Measurements from ENCODE around the gene VWA5B1.

The VWA5B1 gene

DNA sequence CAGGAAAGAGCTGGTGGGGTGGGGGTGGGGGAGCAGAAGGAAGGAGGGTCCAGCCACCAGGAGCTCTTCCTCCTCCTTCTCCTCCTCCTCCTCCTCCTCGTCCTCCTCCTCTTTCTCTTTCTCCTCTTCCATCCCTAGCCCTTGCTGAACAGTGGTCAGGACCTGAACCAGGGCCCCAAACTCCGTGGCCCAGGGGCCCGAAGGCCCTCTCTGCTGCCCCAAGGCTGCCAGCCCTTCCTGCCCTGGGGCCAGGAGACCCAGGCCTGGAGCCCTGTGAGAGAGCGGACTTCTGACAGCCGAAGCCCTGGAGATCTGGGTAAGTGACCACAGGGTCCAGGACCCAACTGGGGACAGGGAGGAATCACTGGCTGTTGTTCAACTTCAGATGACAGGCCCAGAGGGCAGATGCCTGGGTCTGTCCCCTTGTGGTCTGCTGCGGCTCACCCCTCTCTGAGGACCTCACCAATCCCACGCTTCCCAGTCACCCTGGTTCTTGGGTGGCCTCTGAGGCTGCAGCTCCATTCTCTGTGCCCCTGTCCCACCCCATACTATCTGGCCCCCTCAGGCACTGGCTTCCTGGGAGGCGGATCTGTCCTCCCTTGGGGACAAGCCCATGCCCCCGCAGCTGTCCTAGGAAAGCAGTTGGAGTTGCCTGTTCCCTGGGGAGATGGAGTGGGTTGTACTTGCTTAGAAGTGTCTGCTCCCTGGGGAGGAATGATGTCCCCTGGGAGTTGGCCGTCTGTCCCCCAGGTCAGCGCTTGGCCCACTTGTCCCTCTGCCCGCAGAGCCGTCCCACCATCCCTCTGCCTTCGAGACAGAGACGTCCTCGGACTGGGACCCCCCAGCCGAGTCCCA lies 51.8 kb downstream of the VWA5B1 start:
- H3K4me3 ChIP-seq (ENCODE audit: low read length), result no peak overlapping the region
- no peak for DNase-seq (ENCODE audit: low read depth)
- TF ChIP-seq, protein P1, sequence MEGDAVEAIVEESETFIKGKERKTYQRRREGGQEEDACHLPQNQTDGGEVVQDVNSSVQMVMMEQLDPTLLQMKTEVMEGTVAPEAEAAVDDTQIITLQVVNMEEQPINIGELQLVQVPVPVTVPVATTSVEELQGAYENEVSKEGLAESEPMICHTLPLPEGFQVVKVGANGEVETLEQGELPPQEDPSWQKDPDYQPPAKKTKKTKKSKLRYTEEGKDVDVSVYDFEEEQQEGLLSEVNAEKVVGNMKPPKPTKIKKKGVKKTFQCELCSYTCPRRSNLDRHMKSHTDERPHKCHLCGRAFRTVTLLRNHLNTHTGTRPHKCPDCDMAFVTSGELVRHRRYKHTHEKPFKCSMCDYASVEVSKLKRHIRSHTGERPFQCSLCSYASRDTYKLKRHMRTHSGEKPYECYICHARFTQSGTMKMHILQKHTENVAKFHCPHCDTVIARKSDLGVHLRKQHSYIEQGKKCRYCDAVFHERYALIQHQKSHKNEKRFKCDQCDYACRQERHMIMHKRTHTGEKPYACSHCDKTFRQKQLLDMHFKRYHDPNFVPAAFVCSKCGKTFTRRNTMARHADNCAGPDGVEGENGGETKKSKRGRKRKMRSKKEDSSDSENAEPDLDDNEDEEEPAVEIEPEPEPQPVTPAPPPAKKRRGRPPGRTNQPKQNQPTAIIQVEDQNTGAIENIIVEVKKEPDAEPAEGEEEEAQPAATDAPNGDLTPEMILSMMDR (conservative IDR thresholded peaks at IDR 0.05; ENCODE audit: low read length), result no peak

DNA sequence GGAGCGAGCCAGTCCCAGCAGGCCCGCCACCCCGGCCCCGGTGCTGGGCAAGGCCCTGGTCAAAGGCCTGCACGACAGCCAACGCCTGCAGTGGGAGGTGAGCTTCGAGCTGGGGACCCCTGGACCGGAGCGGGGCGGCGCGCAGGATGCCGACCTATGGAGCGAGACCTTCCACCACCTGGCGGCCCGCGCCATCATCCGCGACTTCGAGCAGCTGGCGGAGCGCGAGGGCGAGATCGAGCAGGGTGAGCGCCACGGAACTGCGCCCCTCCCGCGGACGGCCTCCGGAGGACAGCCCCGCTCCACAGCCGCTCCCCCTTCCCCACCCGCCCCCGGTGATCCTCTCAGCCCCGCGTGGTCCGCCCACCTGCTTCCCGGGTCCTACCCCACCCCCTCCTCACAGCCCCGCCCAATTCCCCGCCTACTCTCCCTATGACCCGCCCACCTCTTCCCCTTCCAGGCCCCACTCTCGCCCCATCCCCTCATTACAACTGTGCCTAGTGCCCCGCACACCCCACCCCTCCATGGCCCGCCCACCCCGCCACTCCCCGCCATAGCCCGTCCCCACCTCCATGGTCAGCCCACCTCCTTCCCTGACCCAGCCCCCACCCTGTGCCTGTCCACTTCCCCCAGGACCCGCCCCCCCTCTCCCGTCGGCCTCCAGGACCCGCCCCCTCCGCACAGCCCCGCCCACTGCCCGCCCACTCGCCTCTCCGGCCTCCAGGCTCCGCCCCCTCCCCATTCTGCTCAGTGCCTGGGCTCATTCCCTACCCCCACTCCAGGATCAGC lies 52.7 kb downstream of the VWA5B1 start:
- DNase-seq (ENCODE audit: low read depth), result no peak
- TF ChIP-seq, protein P1 (conservative IDR thresholded peaks at IDR 0.05; ENCODE audit: low read length), result no peak
- no peak overlapping the region for H3K4me3 ChIP-seq (ENCODE audit: low read length)

DNA sequence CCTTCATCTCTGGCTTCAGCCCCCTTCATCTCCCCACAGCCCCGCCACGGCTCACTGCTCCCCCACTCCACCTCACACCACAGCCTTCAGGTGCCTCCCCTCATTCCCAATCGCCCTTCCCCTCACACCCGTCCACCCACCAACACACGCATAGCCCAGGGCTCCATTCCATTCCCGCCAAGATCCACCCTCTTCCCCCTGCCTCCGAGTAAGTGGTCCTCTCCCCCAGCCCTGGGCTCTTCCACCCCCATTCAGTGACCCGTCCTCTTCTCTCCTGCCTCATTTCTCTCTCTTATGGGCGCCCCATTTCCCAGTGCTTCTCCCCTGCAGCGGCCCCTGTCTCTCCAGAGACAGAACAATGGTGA lies 53.2 kb downstream of the VWA5B1 start:
- no peak for DNase-seq (ENCODE audit: low read depth)
- H3K4me3 ChIP-seq (ENCODE audit: low read length), result no peak overlapping the region
- TF ChIP-seq, protein P1 (conservative IDR thresholded peaks at IDR 0.05; ENCODE audit: low read length), result no peak

DNA sequence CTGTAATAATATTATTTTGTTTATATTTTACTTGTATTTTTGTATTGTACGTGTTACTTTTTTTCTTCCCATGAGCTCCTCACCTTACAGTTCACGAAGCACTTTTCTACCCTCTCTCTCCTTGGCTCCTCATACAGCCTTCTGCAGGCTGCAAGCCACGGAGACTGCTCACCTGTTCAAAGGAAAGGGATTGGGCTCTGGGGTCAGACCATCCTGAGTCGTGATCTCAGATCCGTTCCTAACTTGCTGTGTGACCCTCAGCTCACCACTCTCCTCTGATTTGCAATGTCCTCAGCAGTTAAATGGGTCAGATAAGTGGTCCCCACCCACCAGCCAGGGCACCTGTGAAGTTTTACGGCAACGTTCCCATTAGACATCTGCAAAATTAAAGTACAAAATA lies 54.1 kb downstream of the VWA5B1 start:
- TF ChIP-seq, protein P1 (conservative IDR thresholded peaks at IDR 0.05; ENCODE audit: low read length), result no peak
- H3K4me3 ChIP-seq (ENCODE audit: low read length), result no peak overlapping the region
- DNase-seq (ENCODE audit: low read depth), result no peak

DNA sequence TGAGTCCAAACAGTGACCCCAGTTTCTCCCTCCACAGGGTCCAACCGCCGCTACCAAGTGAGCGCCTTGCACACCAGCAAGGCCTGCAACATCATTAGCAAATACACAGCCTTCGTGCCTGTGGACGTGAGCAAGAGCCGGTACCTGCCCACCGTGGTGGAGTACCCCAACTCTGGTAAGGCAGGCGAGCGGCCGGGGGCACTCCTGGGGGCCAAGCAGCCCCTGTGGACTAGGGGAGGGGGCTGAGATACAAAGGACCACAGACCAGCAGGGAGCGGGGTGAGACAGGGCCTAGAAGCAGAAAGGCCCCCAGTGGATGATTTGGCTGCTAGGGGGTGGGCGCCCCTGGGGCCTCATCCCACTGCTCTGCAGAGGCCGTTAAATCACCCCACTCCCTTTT lies 54.7 kb downstream of the VWA5B1 start:
- no peak for DNase-seq (ENCODE audit: low read depth)
- TF ChIP-seq, protein P1 (conservative IDR thresholded peaks at IDR 0.05; ENCODE audit: low read length), result no peak
- no peak overlapping the region for H3K4me3 ChIP-seq (ENCODE audit: low read length)

DNA sequence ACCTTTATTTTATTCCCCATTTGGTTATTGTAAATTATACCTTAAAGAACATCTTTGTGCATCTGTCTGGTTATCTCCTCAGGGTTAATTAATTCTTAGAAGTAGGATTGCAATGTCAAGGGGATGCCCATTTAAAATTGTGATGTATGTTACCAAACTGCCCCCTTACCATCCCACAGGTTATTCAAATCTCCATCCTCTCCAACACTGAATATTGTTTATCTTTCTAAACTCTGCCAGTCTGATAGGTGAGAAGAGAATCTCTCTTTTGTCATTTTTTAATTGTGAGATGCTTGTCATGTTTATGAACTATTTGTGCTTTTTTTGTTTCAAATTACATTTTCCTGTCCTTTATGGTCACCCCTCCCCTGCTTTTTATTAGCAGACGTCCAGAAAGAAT lies 55.8 kb downstream of the VWA5B1 start:
- no peak for DNase-seq (ENCODE audit: low read depth)
- TF ChIP-seq, protein P1 (conservative IDR thresholded peaks at IDR 0.05; ENCODE audit: low read length), result no peak

More for the DNA sequence above, 55.8 kb downstream of the VWA5B1 start:
- no peak overlapping the region for H3K4me3 ChIP-seq (ENCODE audit: low read length)
